ENCODE data around the gene VWA1.

VWA1 gene

DNA sequence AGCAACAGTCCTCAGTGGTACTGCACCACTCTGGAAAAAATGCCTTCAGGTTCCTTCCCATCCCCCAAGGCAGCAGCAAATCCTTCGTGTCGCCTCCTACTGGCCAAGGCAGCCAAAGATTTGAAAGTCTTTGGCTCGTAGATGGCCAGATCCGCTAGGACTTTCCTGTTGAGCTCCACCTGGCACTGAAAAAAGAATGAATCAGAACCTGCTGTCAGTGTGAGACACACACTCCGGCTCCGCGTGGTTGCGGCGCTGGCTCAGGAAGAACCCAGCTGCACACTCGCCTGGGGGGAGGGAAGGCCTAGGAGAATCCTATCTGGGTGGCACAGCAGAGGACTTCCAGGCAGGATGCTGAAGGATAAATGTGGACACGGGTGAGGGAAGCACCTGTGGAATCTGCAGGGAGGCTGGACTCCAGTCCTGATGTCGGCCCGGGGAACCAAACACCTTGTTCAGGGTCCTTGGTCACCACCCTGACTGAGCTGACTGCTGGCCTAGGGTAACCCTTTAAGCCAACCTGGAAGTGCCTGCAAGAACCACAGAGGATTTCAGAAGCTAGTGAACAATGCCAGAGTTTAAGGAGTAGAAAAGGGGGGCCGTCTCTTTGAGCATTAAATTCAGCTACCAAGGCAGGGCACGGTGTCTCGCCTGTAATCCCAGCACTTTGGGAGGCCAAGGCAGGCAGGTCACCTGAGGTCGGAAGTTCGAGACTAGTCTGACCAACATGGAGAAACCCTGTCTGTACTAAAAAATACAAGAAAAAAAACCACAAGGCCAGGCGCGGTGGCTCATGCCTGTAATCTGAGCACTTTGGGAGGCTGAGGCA lies 33.2 kb upstream of the VWA1 start:
- H3K27ac ChIP-seq (ENCODE audit: extremely low read depth, low read depth, low read length): 0 out of 2 replicates have a peak overlapping the region, but pooled peaks have one; percentile 6
- H3K36me3 ChIP-seq (ENCODE audit: control insufficient read depth in 2 of 2, insufficient read depth in 1 of 2, low read length in 2 of 2): peaks cover 24 to 77% of the 10 kb centered on the region in 2 experiments; a peak in 2 of 3 replicates
- TF ChIP-seq ZBTB20 (tag by site-specific recombination; IDR thresholded peaks at IDR 0.05) (no peak), KLF16 (tag by site-specific recombination; IDR thresholded peaks at IDR 0.05) (no peak), ZNF555 (tag by site-specific recombination; conservative IDR thresholded peaks at IDR 0.05) (no peak), KLF8 (tag by site-specific recombination; IDR thresholded peaks at IDR 0.05) (peak; percentile 60; the same call in 1 of the 2 replicates), IKZF3 (tag by site-specific recombination; IDR thresholded peaks at IDR 0.05) (peak; percentile 30; the same call in 1 of the 2 replicates), ZNF677 (tag by site-specific recombination; IDR thresholded peaks at IDR 0.05) (no peak), ZNF560 (tag by site-specific recombination; IDR thresholded peaks at IDR 0.05; ENCODE audit: borderline replicate concordance) (no peak), ZNF335 (tag by site-specific recombination; conservative IDR thresholded peaks at IDR 0.05) (0 out of 2 replicates have a peak, but pooled peaks have one; percentile 10), ZNF221 (tag by site-specific recombination; IDR thresholded peaks at IDR 0.05; ENCODE audit: borderline replicate concordance) (no peak), ZSCAN23 (tag by site-specific recombination; IDR thresholded peaks at IDR 0.05) (no peak), SCRT1 (tag by site-specific recombination; IDR thresholded peaks at IDR 0.05; ENCODE audit: borderline replicate concordance) (peak; percentile 96), BCL11B (tag by site-specific recombination; IDR thresholded peaks at IDR 0.05; ENCODE audit: low read depth) (no peak), ZNF184 (tag by site-specific recombination; IDR thresholded peaks at IDR 0.05) (0 out of 2 replicates have a peak, but pooled peaks have one; percentile 47)
- TF ChIP-seq, protein P1, sequence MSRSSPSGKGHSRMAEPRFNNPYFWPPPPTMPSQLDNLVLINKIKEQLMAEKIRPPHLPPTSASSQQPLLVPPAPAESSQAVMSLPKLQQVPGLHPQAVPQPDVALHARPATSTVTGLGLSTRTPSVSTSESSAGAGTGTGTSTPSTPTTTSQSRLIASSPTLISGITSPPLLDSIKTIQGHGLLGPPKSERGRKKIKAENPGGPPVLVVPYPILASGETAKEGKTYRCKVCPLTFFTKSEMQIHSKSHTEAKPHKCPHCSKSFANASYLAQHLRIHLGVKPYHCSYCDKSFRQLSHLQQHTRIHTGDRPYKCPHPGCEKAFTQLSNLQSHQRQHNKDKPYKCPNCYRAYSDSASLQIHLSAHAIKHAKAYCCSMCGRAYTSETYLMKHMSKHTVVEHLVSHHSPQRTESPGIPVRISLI (tag by site-specific recombination; IDR thresholded peaks at IDR 0.05): no peak
- TF ChIP-seq, protein P2, sequence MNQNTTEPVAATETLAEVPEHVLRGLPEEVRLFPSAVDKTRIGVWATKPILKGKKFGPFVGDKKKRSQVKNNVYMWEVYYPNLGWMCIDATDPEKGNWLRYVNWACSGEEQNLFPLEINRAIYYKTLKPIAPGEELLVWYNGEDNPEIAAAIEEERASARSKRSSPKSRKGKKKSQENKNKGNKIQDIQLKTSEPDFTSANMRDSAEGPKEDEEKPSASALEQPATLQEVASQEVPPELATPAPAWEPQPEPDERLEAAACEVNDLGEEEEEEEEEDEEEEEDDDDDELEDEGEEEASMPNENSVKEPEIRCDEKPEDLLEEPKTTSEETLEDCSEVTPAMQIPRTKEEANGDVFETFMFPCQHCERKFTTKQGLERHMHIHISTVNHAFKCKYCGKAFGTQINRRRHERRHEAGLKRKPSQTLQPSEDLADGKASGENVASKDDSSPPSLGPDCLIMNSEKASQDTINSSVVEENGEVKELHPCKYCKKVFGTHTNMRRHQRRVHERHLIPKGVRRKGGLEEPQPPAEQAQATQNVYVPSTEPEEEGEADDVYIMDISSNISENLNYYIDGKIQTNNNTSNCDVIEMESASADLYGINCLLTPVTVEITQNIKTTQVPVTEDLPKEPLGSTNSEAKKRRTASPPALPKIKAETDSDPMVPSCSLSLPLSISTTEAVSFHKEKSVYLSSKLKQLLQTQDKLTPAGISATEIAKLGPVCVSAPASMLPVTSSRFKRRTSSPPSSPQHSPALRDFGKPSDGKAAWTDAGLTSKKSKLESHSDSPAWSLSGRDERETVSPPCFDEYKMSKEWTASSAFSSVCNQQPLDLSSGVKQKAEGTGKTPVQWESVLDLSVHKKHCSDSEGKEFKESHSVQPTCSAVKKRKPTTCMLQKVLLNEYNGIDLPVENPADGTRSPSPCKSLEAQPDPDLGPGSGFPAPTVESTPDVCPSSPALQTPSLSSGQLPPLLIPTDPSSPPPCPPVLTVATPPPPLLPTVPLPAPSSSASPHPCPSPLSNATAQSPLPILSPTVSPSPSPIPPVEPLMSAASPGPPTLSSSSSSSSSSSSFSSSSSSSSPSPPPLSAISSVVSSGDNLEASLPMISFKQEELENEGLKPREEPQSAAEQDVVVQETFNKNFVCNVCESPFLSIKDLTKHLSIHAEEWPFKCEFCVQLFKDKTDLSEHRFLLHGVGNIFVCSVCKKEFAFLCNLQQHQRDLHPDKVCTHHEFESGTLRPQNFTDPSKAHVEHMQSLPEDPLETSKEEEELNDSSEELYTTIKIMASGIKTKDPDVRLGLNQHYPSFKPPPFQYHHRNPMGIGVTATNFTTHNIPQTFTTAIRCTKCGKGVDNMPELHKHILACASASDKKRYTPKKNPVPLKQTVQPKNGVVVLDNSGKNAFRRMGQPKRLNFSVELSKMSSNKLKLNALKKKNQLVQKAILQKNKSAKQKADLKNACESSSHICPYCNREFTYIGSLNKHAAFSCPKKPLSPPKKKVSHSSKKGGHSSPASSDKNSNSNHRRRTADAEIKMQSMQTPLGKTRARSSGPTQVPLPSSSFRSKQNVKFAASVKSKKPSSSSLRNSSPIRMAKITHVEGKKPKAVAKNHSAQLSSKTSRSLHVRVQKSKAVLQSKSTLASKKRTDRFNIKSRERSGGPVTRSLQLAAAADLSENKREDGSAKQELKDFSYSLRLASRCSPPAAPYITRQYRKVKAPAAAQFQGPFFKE (tag by site-specific recombination; IDR thresholded peaks at IDR 0.05; ENCODE audit: borderline replicate concordance): no peak
- TF ChIP-seq, protein P3, sequence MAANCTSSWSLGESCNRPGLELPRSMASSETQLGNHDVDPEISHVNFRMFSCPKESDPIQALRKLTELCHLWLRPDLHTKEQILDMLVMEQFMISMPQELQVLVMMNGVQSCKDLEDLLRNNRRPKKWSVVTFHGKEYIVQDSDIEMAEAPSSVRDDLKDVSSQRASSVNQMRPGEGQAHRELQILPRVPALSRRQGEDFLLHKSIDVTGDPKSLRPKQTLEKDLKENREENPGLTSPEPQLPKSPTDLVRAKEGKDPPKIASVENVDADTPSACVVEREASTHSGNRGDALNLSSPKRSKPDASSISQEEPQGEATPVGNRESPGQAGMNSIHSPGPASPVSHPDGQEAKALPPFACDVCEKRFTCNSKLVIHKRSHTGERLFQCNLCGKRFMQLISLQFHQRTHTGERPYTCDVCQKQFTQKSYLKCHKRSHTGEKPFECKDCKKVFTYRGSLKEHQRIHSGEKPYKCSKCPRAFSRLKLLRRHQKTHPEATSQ (tag by site-specific recombination; IDR thresholded peaks at IDR 0.05): no peak
- TF ChIP-seq, protein P4, sequence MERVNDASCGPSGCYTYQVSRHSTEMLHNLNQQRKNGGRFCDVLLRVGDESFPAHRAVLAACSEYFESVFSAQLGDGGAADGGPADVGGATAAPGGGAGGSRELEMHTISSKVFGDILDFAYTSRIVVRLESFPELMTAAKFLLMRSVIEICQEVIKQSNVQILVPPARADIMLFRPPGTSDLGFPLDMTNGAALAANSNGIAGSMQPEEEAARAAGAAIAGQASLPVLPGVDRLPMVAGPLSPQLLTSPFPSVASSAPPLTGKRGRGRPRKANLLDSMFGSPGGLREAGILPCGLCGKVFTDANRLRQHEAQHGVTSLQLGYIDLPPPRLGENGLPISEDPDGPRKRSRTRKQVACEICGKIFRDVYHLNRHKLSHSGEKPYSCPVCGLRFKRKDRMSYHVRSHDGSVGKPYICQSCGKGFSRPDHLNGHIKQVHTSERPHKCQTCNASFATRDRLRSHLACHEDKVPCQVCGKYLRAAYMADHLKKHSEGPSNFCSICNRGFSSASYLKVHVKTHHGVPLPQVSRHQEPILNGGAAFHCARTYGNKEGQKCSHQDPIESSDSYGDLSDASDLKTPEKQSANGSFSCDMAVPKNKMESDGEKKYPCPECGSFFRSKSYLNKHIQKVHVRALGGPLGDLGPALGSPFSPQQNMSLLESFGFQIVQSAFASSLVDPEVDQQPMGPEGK (tag by site-specific recombination; IDR thresholded peaks at IDR 0.05): no peak
- TF ChIP-seq, protein P5, sequence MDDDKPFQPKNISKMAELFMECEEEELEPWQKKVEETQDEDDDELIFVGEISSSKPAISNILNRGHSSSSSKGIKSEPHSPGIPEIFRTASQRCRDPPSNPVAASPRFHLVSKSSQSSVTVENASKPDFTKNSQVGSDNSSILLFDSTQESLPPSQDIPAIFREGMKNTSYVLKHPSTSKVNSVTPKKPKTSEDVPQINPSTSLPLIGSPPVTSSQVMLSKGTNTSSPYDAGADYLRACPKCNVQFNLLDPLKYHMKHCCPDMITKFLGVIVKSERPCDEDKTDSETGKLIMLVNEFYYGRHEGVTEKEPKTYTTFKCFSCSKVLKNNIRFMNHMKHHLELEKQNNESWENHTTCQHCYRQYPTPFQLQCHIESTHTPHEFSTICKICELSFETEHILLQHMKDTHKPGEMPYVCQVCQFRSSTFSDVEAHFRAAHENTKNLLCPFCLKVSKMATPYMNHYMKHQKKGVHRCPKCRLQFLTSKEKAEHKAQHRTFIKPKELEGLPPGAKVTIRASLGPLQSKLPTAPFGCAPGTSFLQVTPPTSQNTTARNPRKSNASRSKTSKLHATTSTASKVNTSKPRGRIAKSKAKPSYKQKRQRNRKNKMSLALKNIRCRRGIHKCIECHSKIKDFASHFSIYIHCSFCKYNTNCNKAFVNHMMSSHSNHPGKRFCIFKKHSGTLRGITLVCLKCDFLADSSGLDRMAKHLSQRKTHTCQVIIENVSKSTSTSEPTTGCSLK (tag by site-specific recombination; IDR thresholded peaks at IDR 0.05): no peak
- TF ChIP-seq, protein P6, sequence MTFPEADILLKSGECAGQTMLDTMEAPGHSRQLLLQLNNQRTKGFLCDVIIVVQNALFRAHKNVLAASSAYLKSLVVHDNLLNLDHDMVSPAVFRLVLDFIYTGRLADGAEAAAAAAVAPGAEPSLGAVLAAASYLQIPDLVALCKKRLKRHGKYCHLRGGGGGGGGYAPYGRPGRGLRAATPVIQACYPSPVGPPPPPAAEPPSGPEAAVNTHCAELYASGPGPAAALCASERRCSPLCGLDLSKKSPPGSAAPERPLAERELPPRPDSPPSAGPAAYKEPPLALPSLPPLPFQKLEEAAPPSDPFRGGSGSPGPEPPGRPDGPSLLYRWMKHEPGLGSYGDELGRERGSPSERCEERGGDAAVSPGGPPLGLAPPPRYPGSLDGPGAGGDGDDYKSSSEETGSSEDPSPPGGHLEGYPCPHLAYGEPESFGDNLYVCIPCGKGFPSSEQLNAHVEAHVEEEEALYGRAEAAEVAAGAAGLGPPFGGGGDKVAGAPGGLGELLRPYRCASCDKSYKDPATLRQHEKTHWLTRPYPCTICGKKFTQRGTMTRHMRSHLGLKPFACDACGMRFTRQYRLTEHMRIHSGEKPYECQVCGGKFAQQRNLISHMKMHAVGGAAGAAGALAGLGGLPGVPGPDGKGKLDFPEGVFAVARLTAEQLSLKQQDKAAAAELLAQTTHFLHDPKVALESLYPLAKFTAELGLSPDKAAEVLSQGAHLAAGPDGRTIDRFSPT (tag by site-specific recombination; IDR thresholded peaks at IDR 0.05): 0 out of 2 replicates have a peak, but pooled peaks have one; percentile 35

More for the DNA sequence above, 33.2 kb upstream of the VWA1 start:
- H3K9me3 ChIP-seq (ENCODE audit: control insufficient read depth, insufficient read depth, low read depth, low read length): no peaks in the 10 kb centered on the region
- H3K4me3 ChIP-seq (ENCODE audit: low read depth, low read length): no peak overlapping the region
- ChIA-PET POLR2A (interaction anchor here (0.8 to 2.5 kb wide), 6 partner anchors 13 to 134 kb away, joined by 3 to 7 read pairs (median 4); no protein-coding TSS in a partner anchor), CTCF (interaction anchor here (0.6 to 1.9 kb wide), 11 partner anchors 10 to 144 kb away, joined by 3 to 9 read pairs (median 3); no protein-coding TSS in a partner anchor)
- H3K4me1 ChIP-seq (ENCODE audit: control insufficient read depth, insufficient read depth, low read length): no peaks in the 10 kb centered on the region
